ENCODE measurements around the gene NUDT21.
"Not testable (repeated sequence)": the region's sequence is repeated elsewhere in the genome, so short reads cannot be mapped to it uniquely, and the experiment has no call there.

Gene NUDT21

GRCh38 chr16:56419740-56420548 is 31.2 kb downstream of the NUDT21 start:
- DNase-seq: no peak

DNA sequence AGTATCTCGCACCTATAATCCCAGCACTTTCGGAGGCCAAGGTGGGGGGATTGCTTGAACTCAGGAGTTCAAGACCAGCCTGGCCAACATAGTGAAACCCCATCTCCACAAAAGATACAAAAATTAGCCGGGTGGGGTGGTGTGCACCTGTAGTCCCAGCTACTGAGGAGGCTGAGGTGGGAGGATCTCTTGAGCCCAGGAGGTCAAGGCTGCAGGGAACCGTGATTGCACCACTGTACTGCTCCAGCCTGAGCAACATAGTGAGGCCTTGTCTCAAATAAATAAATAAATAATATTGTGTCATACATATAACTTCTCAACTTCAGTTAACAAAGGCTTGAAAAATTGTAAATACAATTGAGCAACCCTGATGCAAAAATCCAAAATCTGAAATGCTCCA is 34.0 kb downstream of the NUDT21 start:
- no peak for DNase-seq

DNA sequence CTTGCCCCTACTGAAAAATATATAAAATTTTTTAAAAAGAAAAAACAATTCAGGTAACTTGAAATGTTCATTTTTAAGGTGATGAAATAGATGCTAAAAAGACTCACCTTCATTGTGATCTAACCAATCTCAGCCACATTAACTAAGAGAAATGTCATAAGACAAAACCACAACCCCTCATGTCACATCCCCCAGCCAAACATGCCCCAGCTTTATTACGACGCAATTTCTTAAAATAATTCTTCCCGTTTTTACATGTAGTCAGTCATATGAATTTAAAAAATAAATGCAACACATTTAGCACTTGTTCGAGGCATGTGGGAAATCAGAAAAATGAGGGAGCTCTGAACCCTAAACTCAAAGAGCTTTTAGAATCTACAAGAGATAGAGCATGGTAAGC is 35.3 kb downstream of the NUDT21 start:
- no peak for DNase-seq

- DNase-seq: no peak
Observed at GRCh38 chr16:56414366-56414765, 36.8 kb downstream of the NUDT21 start.

- DNase-seq: no peak
Observed at GRCh38 chr16:56413381-56413780, 37.8 kb downstream of the NUDT21 start.

GRCh38 chr16:56411624-56412023 is 39.5 kb downstream of the NUDT21 start:
- DNase-seq: no peak

DNA sequence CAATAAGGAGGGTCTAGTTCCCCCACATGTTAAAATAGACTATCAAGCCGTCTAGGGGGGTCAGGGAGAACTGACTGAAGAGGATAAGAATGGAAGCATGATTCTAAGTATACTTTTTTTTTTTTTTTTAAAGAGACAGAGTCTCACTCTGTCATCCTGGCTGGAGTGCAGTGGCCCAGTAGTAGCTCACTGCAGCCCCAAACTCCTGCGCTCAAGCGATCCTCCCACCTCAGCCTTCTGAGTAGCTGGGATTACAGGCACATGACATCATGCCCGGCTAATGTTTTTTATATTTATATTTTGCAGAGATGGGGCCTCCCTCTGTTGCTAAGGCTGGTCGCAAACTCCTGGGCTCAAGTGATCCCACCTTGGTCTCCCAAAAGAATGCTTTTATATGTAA is 40.0 kb downstream of the NUDT21 start:
- no peak for DNase-seq

- DNase-seq: no peak
Observed at GRCh38 chr16:56409195-56409594, 41.9 kb downstream of the NUDT21 start.

GRCh38 chr16:56408379-56409098 is 42.6 kb downstream of the NUDT21 start:
- DNase-seq: no peak

GRCh38 chr16:56405977-56406672 is 45.0 kb downstream of the NUDT21 start:
- no peak for DNase-seq

DNA sequence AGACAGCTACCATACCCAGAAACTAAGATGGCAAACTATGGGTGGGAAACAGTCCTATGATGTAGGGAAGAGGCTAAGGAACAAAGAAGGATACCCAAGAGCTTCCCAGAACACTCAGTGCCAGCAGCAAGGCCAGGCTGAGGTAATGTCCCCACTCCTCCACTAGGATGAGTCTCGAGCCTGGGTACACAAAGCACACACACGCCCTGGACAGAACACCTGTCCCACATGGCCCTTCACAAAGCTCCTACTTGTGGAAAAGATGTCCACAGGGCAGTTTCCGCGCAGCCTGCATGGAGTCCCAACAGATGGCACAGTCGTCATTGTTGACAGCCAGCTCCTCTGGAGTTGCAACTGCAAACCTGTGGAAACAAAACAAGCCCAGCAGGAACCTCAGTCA is 49.6 kb downstream of the NUDT21 start:
- no peak for DNase-seq

GRCh38 chr16:56400458-56400857 is 50.7 kb downstream of the NUDT21 start:
- DNase-seq: no peak

- DNase-seq: no peak
Observed at GRCh38 chr16:56399486-56399885, 51.6 kb downstream of the NUDT21 start.

DNA sequence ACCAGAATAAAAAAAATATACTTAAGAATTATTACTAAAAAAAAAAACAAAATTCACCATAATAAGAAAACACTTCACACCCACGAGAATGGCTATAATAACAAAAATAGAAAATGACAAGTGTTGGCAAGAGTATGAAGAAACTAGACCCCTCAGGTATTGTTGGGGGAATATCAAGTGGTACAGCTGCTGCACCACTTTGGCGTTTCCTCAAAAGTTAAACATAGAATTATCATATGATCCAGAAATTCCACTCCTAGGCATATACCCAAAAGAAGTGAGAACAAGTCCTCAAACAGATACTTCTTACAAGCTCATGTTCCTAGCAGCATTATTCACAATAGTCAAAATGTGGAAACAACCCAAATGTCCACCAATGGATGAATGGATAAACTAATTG is 52.1 kb downstream of the NUDT21 start:
- DNase-seq: no peak

GRCh38 chr16:56396724-56397123 is 54.4 kb downstream of the NUDT21 start:
- DNase-seq: not testable (repeated sequence)

GRCh38 chr16:56389554-56389953 is 61.6 kb downstream of the NUDT21 start:
- DNase-seq: no peak

DNA sequence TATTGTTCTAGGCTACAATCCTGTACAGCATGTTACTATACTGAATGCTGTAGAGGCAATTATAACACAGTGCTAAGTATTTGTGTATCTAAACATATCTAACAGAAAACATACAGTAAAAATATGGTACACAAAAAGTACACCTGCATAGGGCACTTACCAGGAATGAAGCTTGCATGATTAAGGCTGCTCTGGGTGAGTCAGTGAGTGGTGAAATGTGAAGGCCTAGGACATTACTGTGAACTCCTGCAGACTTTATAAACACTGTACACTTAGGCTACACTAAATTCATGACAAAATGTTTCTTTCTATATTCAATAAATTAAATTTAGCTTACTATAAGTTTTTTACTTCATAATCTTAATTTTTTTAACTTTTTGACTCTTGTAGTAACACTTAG is 62.9 kb downstream of the NUDT21 start:
- no peak for DNase-seq

- DNase-seq: no peak
Observed at GRCh38 chr16:56387396-56387795, 63.7 kb downstream of the NUDT21 start.

GRCh38 chr16:56384074-56384721 is 66.9 kb downstream of the NUDT21 start:
- no peak for DNase-seq

DNA sequence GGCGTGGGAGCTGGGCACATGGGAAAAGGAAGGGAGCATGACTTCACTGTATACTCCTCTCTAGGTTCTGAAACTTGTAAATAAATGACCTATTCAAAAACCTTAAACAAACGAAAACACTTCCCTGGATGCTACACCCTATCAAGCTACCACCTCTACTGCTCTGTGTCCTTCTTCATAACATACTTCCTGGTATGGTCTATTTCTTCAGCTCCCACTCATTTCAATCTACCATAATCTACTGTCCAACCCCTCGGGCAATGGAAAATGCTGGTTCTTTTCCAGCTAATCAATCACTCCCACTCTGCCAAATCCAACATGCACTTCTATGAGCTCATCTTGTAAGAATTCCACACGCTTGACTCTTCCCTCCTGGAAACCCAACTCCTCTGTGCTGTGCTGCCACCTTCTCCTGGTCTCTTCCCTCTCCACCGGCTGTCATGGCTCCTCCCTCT is 68.2 kb downstream of the NUDT21 start:
- DNase-seq: no peak

DNA sequence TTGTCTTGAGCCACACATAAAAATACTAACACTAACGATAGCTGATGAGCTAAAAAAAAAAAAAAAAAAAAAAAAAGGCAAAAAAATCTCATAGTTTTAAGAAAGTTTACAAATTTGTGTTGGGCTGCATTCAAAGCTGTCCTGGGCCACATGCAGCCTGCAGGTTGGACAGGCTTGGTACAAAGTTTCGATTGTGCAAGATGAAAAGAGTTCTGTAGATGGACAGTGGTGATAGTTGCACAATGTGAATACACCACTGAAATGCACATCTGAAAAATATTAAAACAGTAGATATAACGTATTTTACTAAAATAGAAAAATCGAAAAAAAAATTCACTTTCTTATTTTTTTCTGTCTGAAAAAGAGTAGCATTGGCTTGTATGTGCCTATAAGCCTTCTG is 68.7 kb downstream of the NUDT21 start:
- no peak for DNase-seq

- DNase-seq: not testable (repeated sequence)
Observed at GRCh38 chr16:56380778-56381485, 70.2 kb downstream of the NUDT21 start.
